ENCODE results near the gene SLC25A17. TPM values are rescaled to one million over a fixed set of nuclear protein-coding genes. Genes with fewer than 3 reads are reported as not detected.

SLC25A17 gene
- total RNA-seq, 1 donor from 2014 or later = 30.1 TPM

DNA sequence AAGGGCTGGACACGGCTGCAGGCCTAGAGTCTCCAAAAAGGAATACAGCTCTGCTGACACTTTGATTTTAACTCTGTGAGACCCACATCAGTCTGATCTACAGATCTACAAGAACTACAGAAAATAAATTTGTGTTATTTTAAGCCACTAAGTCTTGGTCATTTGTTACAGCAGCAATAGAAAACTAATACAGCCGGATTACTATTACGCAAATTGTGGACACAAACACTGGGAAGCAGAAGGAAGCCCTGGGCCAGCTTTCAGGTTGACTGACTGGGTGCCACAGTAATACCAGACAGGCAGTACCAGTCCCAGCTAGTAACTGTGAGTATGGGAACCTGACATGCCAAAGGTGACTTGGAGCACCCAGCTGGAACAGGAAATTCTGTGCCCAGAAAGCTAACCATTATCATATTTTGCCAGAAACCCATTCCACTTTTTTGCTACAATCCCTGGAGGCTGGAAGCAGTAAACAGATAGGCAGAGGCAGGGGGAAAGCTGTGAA is 13.4 kb downstream of the SLC25A17 start:
- H3K4me1 Mint-ChIP-seq = peaks cover 20% of the 10 kb centered on the region
- H3K27ac Mint-ChIP-seq = no peak overlapping the region
- H3K27me3 Mint-ChIP-seq (ENCODE audit: low read depth) = no peaks in the 10 kb centered on the region
- peaks cover 14% of the 10 kb centered on the region for H3K36me3 Mint-ChIP-seq
- no peaks in the 10 kb centered on the region for H3K9me3 Mint-ChIP-seq
- TF ChIP-seq, protein P1, sequence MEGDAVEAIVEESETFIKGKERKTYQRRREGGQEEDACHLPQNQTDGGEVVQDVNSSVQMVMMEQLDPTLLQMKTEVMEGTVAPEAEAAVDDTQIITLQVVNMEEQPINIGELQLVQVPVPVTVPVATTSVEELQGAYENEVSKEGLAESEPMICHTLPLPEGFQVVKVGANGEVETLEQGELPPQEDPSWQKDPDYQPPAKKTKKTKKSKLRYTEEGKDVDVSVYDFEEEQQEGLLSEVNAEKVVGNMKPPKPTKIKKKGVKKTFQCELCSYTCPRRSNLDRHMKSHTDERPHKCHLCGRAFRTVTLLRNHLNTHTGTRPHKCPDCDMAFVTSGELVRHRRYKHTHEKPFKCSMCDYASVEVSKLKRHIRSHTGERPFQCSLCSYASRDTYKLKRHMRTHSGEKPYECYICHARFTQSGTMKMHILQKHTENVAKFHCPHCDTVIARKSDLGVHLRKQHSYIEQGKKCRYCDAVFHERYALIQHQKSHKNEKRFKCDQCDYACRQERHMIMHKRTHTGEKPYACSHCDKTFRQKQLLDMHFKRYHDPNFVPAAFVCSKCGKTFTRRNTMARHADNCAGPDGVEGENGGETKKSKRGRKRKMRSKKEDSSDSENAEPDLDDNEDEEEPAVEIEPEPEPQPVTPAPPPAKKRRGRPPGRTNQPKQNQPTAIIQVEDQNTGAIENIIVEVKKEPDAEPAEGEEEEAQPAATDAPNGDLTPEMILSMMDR (IDR thresholded peaks at IDR 0.05; ENCODE audit: unreplicated experiment) = no peak
- no peak overlapping the region for H3K4me3 Mint-ChIP-seq
- no peak for DNase-seq (ENCODE audit: low spot score in 2 of 2, unreplicated experiment in 2 of 2)

DNA sequence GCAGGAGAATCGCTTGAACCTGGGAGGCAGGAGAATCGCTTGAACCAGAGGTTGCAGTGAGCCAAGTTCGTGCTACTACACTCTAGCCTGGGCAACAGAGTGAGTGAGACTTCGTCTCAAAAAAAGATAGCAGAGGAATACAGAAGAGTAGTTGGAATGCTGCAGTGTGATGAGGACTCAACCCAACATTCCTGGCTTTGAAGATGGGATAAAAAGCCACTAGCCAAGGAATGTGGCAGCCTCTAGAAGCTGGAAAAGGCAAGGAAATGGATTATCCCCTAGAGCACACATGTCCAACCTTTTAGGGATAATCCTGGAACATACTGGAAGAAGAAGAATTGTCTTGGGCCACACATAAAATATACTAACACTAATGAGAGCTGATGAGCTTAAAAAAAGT is 13.9 kb downstream of the SLC25A17 start:
- no peak overlapping the region for H3K4me3 Mint-ChIP-seq
- DNase-seq (ENCODE audit: low spot score in 2 of 2, unreplicated experiment in 2 of 2) = no peak
- H3K36me3 Mint-ChIP-seq = peaks cover 14% of the 10 kb centered on the region
- H3K27ac Mint-ChIP-seq = no peak overlapping the region
- H3K4me1 Mint-ChIP-seq = peaks cover 20% of the 10 kb centered on the region
- no peaks in the 10 kb centered on the region for H3K27me3 Mint-ChIP-seq (ENCODE audit: low read depth)
- TF ChIP-seq, protein P1 (IDR thresholded peaks at IDR 0.05; ENCODE audit: unreplicated experiment) = no peak
- no peaks in the 10 kb centered on the region for H3K9me3 Mint-ChIP-seq

DNA sequence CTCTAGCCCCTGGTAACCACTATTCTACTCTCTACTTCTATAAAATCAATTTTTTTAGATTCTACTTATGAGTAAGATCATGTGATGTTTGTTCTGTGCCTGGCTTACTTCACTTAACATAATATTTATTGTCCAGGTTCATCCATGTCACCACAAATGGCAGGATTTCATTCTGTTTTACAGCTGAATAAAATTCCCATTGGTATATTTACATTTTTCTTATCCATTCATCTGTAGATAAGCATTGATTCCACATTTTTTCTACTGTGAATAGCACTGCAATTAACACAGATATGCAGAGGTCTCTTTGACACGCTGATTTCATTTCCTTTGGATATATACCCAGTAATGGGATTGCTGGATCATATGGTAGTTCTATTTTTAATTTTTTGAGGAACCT is 15.8 kb downstream of the SLC25A17 start:
- DNase-seq (ENCODE audit: low spot score in 2 of 2, unreplicated experiment in 2 of 2) = no peak
- peaks cover 12% of the 10 kb centered on the region for H3K4me1 Mint-ChIP-seq
- peaks cover 14% of the 10 kb centered on the region for H3K36me3 Mint-ChIP-seq
- no peak overlapping the region for H3K4me3 Mint-ChIP-seq
- peak overlapping the region; percentile 80 for H3K27ac Mint-ChIP-seq
- no peaks in the 10 kb centered on the region for H3K9me3 Mint-ChIP-seq
- TF ChIP-seq, protein P1 (IDR thresholded peaks at IDR 0.05; ENCODE audit: unreplicated experiment) = no peak
- no peaks in the 10 kb centered on the region for H3K27me3 Mint-ChIP-seq (ENCODE audit: low read depth)

DNA sequence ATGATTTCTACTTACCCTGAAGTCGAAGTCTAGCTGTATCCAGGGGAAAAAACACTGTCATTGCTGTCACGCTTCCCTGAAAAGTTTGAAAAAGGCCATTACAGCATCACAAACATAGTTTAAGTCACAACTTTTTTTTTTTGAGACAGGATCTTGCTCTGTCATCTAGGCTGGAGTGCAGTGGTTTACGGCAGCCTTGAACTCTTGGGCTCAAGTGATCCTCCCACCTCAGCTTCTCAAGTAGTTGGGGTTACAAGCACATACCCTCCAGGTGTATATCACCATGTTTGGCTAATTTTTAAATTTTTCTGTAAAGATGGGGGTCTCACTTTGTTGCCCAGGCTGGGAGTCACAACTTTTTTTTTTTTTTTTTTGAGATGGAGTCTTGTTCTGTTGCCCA is 20.1 kb downstream of the SLC25A17 start:
- peaks cover 16% of the 10 kb centered on the region for H3K4me1 Mint-ChIP-seq
- no peaks in the 10 kb centered on the region for H3K9me3 Mint-ChIP-seq
- H3K36me3 Mint-ChIP-seq = peaks cover 2% of the 10 kb centered on the region
- H3K27ac Mint-ChIP-seq = no peak overlapping the region
- no peak for DNase-seq (ENCODE audit: low spot score in 2 of 2, unreplicated experiment in 2 of 2)
- TF ChIP-seq, protein P1 (IDR thresholded peaks at IDR 0.05; ENCODE audit: unreplicated experiment) = no peak
- no peaks in the 10 kb centered on the region for H3K27me3 Mint-ChIP-seq (ENCODE audit: low read depth)
- no peak overlapping the region for H3K4me3 Mint-ChIP-seq

DNA sequence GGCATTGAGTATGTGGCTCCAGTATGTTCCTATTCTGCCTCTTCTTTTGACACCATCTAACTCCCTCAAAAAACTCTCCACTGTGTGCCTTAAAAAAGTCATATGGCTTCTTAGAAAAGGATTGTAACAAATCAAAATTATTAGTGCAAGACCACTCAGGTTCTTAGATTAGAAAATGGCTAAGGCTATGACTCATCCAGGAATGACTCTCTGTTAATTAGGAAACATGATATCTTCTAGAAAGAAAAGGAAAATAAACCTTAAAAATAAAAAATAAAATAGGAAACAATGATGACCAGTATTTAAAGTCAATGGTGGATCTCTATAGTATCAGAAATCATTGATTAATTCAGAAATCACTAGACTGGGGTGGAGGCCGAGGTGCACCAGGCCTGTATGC is 21.7 kb downstream of the SLC25A17 start:
- H3K4me3 Mint-ChIP-seq = no peak overlapping the region
- no peak for DNase-seq (ENCODE audit: low spot score in 2 of 2, unreplicated experiment in 2 of 2)
- H3K4me1 Mint-ChIP-seq = peaks cover 16% of the 10 kb centered on the region
- H3K27me3 Mint-ChIP-seq (ENCODE audit: low read depth) = no peaks in the 10 kb centered on the region
- TF ChIP-seq, protein P1 (IDR thresholded peaks at IDR 0.05; ENCODE audit: unreplicated experiment) = no peak
- H3K27ac Mint-ChIP-seq = peak overlapping the region; percentile 52
- peaks cover 13% of the 10 kb centered on the region for H3K36me3 Mint-ChIP-seq
- no peaks in the 10 kb centered on the region for H3K9me3 Mint-ChIP-seq

DNA sequence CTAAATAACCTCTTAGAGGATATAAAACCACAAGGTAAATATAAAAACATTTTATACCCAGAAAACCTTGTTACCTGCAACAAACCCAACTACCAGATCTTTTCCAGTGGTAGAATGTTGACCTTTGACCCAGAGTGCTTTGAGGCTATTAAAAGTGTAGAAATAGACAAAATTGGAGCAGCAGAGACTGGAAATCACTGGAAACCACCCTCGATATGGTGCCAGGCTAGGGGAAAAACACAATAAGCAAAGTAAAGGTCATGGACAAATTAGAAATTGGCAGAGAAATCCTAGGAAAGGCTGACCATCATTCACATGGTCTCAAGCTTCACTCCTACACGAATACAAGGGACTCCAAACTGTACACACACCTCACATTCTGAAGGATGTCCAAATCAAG is 26.7 kb downstream of the SLC25A17 start:
- Mint-ChIP-seq H3K36me3 (peaks cover 32% of the 10 kb centered on the region), H3K4me3 (no peak overlapping the region), H3K27me3 (ENCODE audit: low read depth) (no peaks in the 10 kb centered on the region), H3K9me3 (peaks cover 6% of the 10 kb centered on the region), H3K4me1 (peaks cover 20% of the 10 kb centered on the region), H3K27ac (no peak overlapping the region)
- no peak for DNase-seq (ENCODE audit: low spot score in 2 of 2, unreplicated experiment in 2 of 2)
- TF ChIP-seq, protein P1 (IDR thresholded peaks at IDR 0.05; ENCODE audit: unreplicated experiment) = no peak
